ENCODE measurements around the gene KPNB1. TPM values are rescaled to one million over a fixed set of nuclear protein-coding genes. Genes with fewer than 3 reads are reported as not detected.

Gene KPNB1
- total RNA-seq, 4 donors from 2014 or later = 134 to 207 (median 170) TPM

DNA sequence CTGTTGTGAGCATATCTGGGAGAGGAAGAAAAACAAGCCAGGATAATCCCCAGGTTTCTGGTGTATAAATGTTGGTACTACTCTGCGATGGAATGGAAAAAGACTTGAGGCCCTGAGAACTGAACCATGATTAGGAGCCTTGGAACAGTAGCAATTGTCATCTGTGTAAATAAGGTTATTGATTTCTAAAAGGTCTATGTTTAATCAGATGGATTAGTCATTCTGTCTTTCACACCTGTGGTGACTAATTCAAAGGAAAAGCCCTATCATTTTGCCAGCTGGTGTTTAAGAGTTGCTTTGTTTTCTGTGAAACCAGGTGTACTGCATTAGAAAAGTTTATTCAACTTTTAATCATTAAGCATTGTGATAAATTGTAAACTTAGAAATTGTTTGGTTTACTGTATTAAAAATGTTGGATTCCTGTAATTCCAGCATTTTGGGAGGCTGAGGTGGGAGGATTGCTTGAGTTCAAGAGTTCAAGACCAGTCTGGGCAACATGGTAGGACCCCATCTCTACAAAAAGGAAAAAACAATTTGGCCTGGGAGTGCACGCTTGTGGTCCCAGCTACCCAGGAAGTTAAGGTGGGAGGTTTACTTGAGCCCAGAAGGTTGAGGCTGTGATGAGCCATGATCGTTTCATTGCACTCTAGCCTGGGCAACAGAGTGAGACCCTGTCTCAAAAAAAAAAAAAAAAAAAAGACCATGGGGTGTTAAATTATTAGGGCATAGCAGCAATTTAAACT, 29.0 kb upstream of the KPNB1 start:
- TF ChIP-seq CTCF (IDR thresholded peaks at IDR 0.05) (no peak), POLR2A (IDR thresholded peaks at IDR 0.05) (no peak)

DNA sequence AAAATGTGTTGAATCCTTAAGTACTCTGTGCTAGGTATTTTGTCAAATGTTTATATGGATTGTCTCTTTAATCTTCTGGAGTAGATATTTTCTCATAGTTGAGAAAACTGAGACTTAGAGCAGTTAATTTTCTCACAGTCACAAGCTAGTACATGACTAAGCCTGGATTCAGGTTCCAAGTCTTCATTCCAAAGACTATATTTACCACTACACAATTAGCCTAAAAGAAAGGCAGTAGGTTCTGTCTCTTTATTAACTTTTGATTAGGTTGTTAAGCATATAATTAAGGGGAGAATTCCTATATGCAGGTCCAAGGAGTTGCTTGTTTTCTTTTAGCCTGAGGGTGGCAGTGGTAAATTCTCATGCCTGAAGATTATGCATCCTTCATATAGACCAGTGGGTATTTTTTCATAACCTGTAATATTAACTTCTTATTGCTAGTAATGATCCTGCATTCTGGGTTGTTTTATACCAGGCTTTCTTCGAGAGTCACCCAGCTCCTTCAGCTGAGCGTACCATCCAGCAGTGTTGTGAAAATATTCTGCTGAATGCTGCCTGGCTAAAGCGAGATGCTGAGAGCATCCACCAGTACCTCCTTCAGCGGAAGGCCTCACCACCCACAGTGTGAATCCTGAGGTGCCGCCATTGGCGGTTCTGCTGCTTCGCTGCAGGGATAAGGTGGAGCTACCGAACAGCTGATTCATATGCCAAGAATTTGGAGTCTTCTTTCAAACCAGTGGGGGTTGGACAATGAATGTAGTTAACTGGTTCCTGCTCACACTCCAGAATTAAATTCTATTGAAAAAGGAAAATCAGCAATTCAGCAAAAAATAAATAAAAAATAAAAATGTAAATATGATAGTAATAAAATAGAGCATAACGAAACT, 28.2 kb upstream of the KPNB1 start:
- peaks cover 22 to 29% of the 10 kb centered on the region in 2 donors for H3K36me3 ChIP-seq
- H3K4me1 ChIP-seq = peaks cover 21 to 35% of the 10 kb centered on the region in 2 donors
- H3K4me3 ChIP-seq (replicated peaks in 1 of 3) = no peak overlapping the region
- 63 to 72% methylated on average over 9 of the region's 9 CpGs for WGBS, 2 donors
- no peaks in the 10 kb centered on the region for H3K27me3 ChIP-seq
- no peak for TF ChIP-seq CTCF (IDR thresholded peaks at IDR 0.05)
- H3K9me3 ChIP-seq = no peaks in the 10 kb centered on the region
- intact Hi-C loops (cut with DNase I) = loop anchor here (10.0 kb wide), 1 partner anchor 387 kb away; no protein-coding TSS in a partner anchor
- H3K27ac ChIP-seq = peak overlapping the region; percentile 68 to 71 (median 69)
- DNase-seq = peak; percentile 56 to 70

More for the DNA sequence above, 29.0 kb upstream of the KPNB1 start:
- no peaks in the 10 kb centered on the region for H3K9me3 ChIP-seq
- WGBS, 2 donors = 79 to 83% methylated on average over 3 of the region's 3 CpGs
- intact Hi-C loops (cut with DNase I) = loop anchor here (10.0 kb wide), 1 partner anchor 386 kb away; no protein-coding TSS in a partner anchor
- H3K36me3 ChIP-seq = peaks cover 22 to 29% of the 10 kb centered on the region in 2 donors
- no peaks in the 10 kb centered on the region for H3K27me3 ChIP-seq
- peak overlapping the region in 1 of 3 donors; percentile 71 for H3K27ac ChIP-seq
- H3K4me1 ChIP-seq = peaks cover 21 to 27% of the 10 kb centered on the region in 2 donors
- no peak for DNase-seq
- H3K4me3 ChIP-seq (replicated peaks in 1 of 3) = no peak overlapping the region

- Histone ChIP-seq H3K4me3 (replicated peaks in 1 of 3) (no peak overlapping the region), H3K4me1 (peaks cover 21 to 39% of the 10 kb centered on the region in 2 donors), H3K36me3 (peaks cover 22 to 29% of the 10 kb centered on the region in 2 donors), H3K27me3 (no peaks in the 10 kb centered on the region), H3K27ac (peak overlapping the region; percentile 68 to 71 (median 69)), H3K9me3 (no peaks in the 10 kb centered on the region)
- 23 to 42% methylated on average over 2 of the region's 2 CpGs for WGBS, 2 donors
- no peak for DNase-seq
- intact Hi-C loops (cut with DNase I) = loop anchor here (10.0 kb wide), 1 partner anchor 387 kb away; no protein-coding TSS in a partner anchor
- TF ChIP-seq POLR2A (IDR thresholded peaks at IDR 0.05) (no peak), CTCF (IDR thresholded peaks at IDR 0.05) (no peak)
Observed at GRCh38 chr17:47622180-47622549, 27.6 kb upstream of the KPNB1 start.

- no peak for TF ChIP-seq CTCF (IDR thresholded peaks at IDR 0.05)
- TF ChIP-seq POLR2A (IDR thresholded peaks at IDR 0.05) = no peak
- H3K36me3 ChIP-seq = peaks cover 4 to 9% of the 10 kb centered on the region in 2 donors
- no peak overlapping the region for H3K4me3 ChIP-seq (replicated peaks in 1 of 3)
- no peak for DNase-seq
- 0 to 78% methylated on average over 1 of the region's 1 CpG for WGBS, 2 donors
- intact Hi-C loops (cut with DNase I) = loop anchor here (10.0 kb wide), 1 partner anchor 390 kb away; no protein-coding TSS in a partner anchor
- peak overlapping the region; percentile 0 to 71 (median 69) for H3K27ac ChIP-seq
- H3K9me3 ChIP-seq = no peaks in the 10 kb centered on the region
- peaks cover 21 to 39% of the 10 kb centered on the region in 2 donors for H3K4me1 ChIP-seq
- no peaks in the 10 kb centered on the region for H3K27me3 ChIP-seq
Observed at GRCh38 chr17:47624727-47625068, 25.0 kb upstream of the KPNB1 start.

Measured in thyroid gland (tissue), 4 donors.